Mesendoderm (in vitro differentiated cells): ENCODE results near the gene TRABD2B.

Source experiments
- DNase-seq: peaks from one replicate; pipeline ENCODE4 v3.0.0; 2013
- H2AK5ac ChIP-seq: 2 replicates; pipeline ENCODE4 v1.6.1; 2013; ENCODE audit warnings: low read length, inconsistent platforms
- H2BK120ac ChIP-seq: 2 replicates; pipeline ENCODE4 v1.6.1; 2013; ENCODE audit warnings: low read depth, mild to moderate bottlenecking, low read length, moderate library complexity, mixed read lengths
- H2BK15ac ChIP-seq: replicated peaks from 2 replicates; pipeline ENCODE4 v1.6.1; 2013; ENCODE audit warnings: low read depth, mild to moderate bottlenecking, moderate library complexity
- H2BK5ac ChIP-seq: 2 replicates; pipeline ENCODE4 v1.6.1; 2013; ENCODE audit warnings: low read length, inconsistent platforms
- H3K18ac ChIP-seq: 2 replicates; pipeline ENCODE4 v1.6.1; 2013; ENCODE audit warnings: mild to moderate bottlenecking, low read length, mixed read lengths
- H3K23ac ChIP-seq: one replicate; pipeline ENCODE4 v1.6.1; 2013; ENCODE audit warnings: low read length
- H3K27ac ChIP-seq: 2 replicates; pipeline ENCODE4 v1.5.1; 2013; ENCODE audit warnings: low read depth, mild to moderate bottlenecking, inconsistent platforms, low read length, moderate library complexity
- H3K27me3 ChIP-seq: 2 replicates; pipeline ENCODE4 v1.6.1; 2013; ENCODE audit warnings: low read length, control low read depth, mild to moderate bottlenecking, inconsistent platforms; ENCODE audit not compliant: insufficient read depth, poor library complexity
- H3K36me3 ChIP-seq: 2 replicates; pipeline ENCODE4 v1.6.1; 2013; ENCODE audit warnings: low read length, inconsistent platforms; ENCODE audit not compliant: control insufficient read depth, insufficient read depth
- H3K4ac ChIP-seq: one replicate; pipeline ENCODE4 v1.6.1; 2013; ENCODE audit warnings: low read depth, mild to moderate bottlenecking, low read length, moderate library complexity
- H3K4me1 ChIP-seq: 2 replicates; pipeline ENCODE4 v1.6.1; 2013; ENCODE audit warnings: low read depth, low read length, inconsistent platforms; ENCODE audit not compliant: control insufficient read depth
- H3K4me2 ChIP-seq: 2 replicates; pipeline ENCODE4 v1.6.1; 2013; ENCODE audit warnings: low read length
- H3K4me3 ChIP-seq: 2 replicates; pipeline ENCODE4 v1.5.1; 2013; ENCODE audit warnings: mild to moderate bottlenecking, low read length
- H3K56ac ChIP-seq: one replicate; pipeline ENCODE4 v1.6.1; 2013; ENCODE audit warnings: low read length
- H3K79me1 ChIP-seq: 2 replicates; pipeline ENCODE4 v1.6.1; 2013; ENCODE audit warnings: low read length, inconsistent platforms
- H3K79me2 ChIP-seq: 2 replicates; pipeline ENCODE4 v1.6.1; 2013; ENCODE audit warnings: mild to moderate bottlenecking, low read length; ENCODE audit not compliant: control insufficient read depth, insufficient read depth
- H3K9ac ChIP-seq: 2 replicates; pipeline ENCODE4 v1.6.1; 2013; ENCODE audit warnings: low read length, inconsistent platforms
- H4K5ac ChIP-seq: one replicate; pipeline ENCODE4 v1.6.1; 2013; ENCODE audit warnings: low read length
- H4K8ac ChIP-seq: one replicate; pipeline ENCODE4 v1.6.1; 2013; ENCODE audit warnings: low read depth, mild to moderate bottlenecking, control low read depth, low read length, moderate library complexity
- WGBS: extraction: QIAGEN DNeasy Blood & Tissue Kit; methylation state at CpG from one replicate; pipeline ENCODE4 v1.1.7; 2013; ENCODE audit warnings: low lambda C conversion rate, missing lambda C conversion rate; ENCODE audit not compliant: insufficient coverage; ENCODE audit errors: extremely low coverage; 5-methylcytosine and 5-hydroxymethylcytosine counted together

The TRABD2B gene

DNA sequence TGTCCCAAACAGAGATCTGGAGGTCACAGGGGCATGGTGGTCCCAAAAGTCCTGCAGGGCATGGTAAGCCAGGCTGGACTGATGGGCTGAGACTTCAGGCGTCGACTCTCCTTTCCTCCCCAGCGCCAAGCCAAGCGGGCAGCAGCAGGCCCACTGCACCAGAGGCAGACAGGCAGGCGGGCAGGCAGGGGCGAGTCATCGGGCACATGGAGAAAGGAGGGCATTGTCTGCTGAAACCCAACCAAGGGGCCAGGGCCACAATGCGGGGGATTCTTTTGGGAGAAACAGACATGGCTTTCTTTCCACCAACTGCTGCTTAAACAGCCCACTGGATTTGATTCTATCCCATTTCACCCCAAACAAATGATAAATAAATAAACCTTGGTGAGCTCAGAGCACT, 46.2 kb downstream of the TRABD2B start:
- DNase-seq: no peak
- H4K5ac ChIP-seq: no peak overlapping the region
- no peak overlapping the region for H3K4me2 ChIP-seq
- no peak overlapping the region for H2BK5ac ChIP-seq
- H3K4me1 ChIP-seq: peaks cover 3% of the 10 kb centered on the region
- H3K4me3 ChIP-seq: no peak overlapping the region
- no peak overlapping the region for H2AK5ac ChIP-seq
- H3K18ac ChIP-seq: no peak overlapping the region
- peaks cover 6% of the 10 kb centered on the region for H3K79me1 ChIP-seq
- no peaks in the 10 kb centered on the region for H3K36me3 ChIP-seq
- no peak overlapping the region for H2BK15ac ChIP-seq
- H3K79me2 ChIP-seq: no peaks in the 10 kb centered on the region
- WGBS: no CpG with 5 or more reads among the region's 8 CpGs
- no peak overlapping the region for H2BK120ac ChIP-seq
- H3K27me3 ChIP-seq: no peaks in the 10 kb centered on the region
- no peak overlapping the region for H3K4ac ChIP-seq
- no peak overlapping the region for H3K9ac ChIP-seq
- no peak overlapping the region for H3K56ac ChIP-seq
- no peak overlapping the region for H3K27ac ChIP-seq
- no peak overlapping the region for H3K23ac ChIP-seq
- H4K8ac ChIP-seq: no peak overlapping the region

DNA sequence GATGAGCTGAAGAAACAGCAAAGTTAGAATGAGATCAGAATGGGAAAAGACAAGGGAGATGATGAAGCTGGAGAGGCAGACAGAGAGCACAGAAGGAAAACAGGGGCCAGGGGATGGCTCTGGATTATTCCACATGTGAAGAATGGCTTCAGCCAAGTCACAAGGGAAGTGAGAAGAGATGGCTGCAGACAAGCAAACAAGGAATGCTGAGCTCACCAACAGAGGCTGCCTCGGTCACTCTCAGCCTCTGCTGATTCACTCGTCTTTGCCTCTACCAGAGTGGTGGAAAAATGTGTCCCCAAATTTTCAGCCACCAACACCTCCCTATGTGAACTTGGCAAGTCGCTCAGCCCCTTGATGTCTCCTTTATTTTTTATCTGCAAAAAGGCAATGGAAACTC, 46.7 kb downstream of the TRABD2B start:
- Histone ChIP-seq H3K4me1 (peaks cover 3% of the 10 kb centered on the region), H3K4me3 (no peak overlapping the region), H3K4me2 (no peak overlapping the region), H3K9ac (no peak overlapping the region), H3K79me2 (no peaks in the 10 kb centered on the region), H3K27me3 (no peaks in the 10 kb centered on the region), H2BK120ac (no peak overlapping the region), H2BK15ac (no peak overlapping the region), H3K36me3 (no peaks in the 10 kb centered on the region), H3K27ac (no peak overlapping the region), H4K8ac (no peak overlapping the region), H4K5ac (no peak overlapping the region), H2AK5ac (no peak overlapping the region), H3K56ac (no peak overlapping the region), H2BK5ac (no peak overlapping the region), H3K4ac (no peak overlapping the region), H3K18ac (no peak overlapping the region), H3K79me1 (peaks cover 6% of the 10 kb centered on the region), H3K23ac (no peak overlapping the region)
- WGBS: no CpG with 5 or more reads among the region's 3 CpGs
- DNase-seq: no peak

DNA sequence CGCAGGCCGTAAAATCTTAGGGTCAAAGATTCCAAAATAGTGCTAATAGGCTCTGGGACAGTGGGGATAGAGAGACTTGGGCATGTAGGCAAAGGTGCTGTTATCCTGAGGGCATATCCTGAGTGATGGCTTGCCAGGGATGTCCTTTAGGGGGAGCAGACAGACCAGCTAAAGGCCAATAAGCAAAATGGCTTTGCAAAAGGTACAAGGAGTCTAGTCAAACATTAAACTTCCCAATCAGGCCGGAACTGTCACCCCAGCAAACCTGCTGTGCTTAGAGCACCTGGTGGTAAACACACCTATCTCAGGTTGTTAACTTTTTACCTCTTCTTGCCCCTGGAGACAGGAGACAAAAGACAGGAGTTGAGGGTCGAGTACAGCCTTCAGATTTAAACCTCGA, 49.1 kb downstream of the TRABD2B start:
- H2BK15ac ChIP-seq: no peak overlapping the region
- peak; percentile 79 for DNase-seq
- H3K4me3 ChIP-seq: no peak overlapping the region
- H3K27me3 ChIP-seq: no peaks in the 10 kb centered on the region
- no peak overlapping the region for H3K18ac ChIP-seq
- H3K4me2 ChIP-seq: no peak overlapping the region
- no peaks in the 10 kb centered on the region for H3K79me2 ChIP-seq
- no peak overlapping the region for H2BK120ac ChIP-seq
- H2AK5ac ChIP-seq: no peak overlapping the region
- no peaks in the 10 kb centered on the region for H3K36me3 ChIP-seq
- WGBS: no CpG with 5 or more reads among the region's 5 CpGs
- no peak overlapping the region for H3K4ac ChIP-seq
- H3K9ac ChIP-seq: no peak overlapping the region
- H3K27ac ChIP-seq: no peak overlapping the region
- peaks cover 4% of the 10 kb centered on the region for H3K79me1 ChIP-seq
- no peak overlapping the region for H3K23ac ChIP-seq
- H3K56ac ChIP-seq: no peak overlapping the region
- no peak overlapping the region for H4K5ac ChIP-seq
- H3K4me1 ChIP-seq: peaks cover 3% of the 10 kb centered on the region
- H4K8ac ChIP-seq: no peak overlapping the region
- H2BK5ac ChIP-seq: no peak overlapping the region

DNA sequence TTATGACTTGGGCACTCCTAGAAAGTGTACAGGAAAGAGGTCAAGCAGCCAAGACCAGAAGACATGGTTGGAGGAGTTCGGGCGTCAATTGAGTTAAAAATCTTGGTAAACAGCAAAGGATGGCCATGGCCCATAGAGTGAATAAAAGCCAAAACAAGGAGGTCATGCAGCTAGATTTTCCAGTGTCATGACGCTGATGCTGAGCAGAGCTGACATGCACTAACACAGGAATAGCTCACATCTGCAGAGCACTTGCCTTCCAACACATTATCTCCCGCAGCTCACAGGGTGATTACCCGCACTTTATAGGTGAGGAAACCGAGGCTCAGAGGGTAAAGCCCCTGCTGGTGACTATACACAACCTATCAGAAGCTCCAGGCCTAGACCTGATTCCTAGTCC, 49.7 kb downstream of the TRABD2B start:
- no peak overlapping the region for H3K23ac ChIP-seq
- no peak overlapping the region for H3K9ac ChIP-seq
- no peak overlapping the region for H4K5ac ChIP-seq
- no peak overlapping the region for H2AK5ac ChIP-seq
- H3K4me1 ChIP-seq: peaks cover 3% of the 10 kb centered on the region
- H3K18ac ChIP-seq: no peak overlapping the region
- no peak overlapping the region for H3K4me2 ChIP-seq
- WGBS: no CpG with 5 or more reads among the region's 6 CpGs
- no peaks in the 10 kb centered on the region for H3K79me2 ChIP-seq
- no peak overlapping the region for H2BK15ac ChIP-seq
- no peak overlapping the region for H2BK120ac ChIP-seq
- no peak for DNase-seq
- no peak overlapping the region for H2BK5ac ChIP-seq
- no peak overlapping the region for H3K4ac ChIP-seq
- H3K56ac ChIP-seq: peak overlapping the region; percentile 38
- H3K79me1 ChIP-seq: peaks cover 4% of the 10 kb centered on the region
- no peak overlapping the region for H4K8ac ChIP-seq
- no peak overlapping the region for H3K27ac ChIP-seq
- no peaks in the 10 kb centered on the region for H3K27me3 ChIP-seq
- H3K36me3 ChIP-seq: no peaks in the 10 kb centered on the region
- no peak overlapping the region for H3K4me3 ChIP-seq

DNA sequence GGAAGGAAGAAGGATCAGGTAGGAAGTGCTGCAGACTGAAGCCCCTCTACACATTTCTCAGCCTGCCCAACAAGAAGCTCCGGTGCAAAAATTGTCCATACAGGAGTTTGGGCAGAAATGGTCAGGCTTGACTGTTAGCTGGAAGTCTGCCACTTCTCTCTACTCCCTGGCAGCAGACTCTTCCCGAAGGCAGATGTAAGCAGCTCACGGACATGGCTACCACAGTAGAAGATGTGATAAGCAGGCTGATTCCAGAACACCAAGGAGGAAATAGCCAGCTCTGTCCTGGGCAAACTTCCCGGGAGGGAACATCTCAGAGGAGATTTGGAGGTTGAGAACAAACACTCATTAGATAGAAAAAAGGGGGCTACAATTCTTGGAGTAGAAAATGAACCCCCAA, 52.6 kb downstream of the TRABD2B start:
- Histone ChIP-seq H3K4me3 (no peak overlapping the region), H3K9ac (no peak overlapping the region), H3K4me2 (no peak overlapping the region), H3K4me1 (no peaks in the 10 kb centered on the region), H4K5ac (no peak overlapping the region), H3K4ac (no peak overlapping the region), H3K27me3 (no peaks in the 10 kb centered on the region), H3K18ac (no peak overlapping the region), H3K79me1 (peaks cover 4% of the 10 kb centered on the region), H4K8ac (no peak overlapping the region), H2BK15ac (no peak overlapping the region), H3K23ac (no peak overlapping the region), H3K27ac (no peak overlapping the region), H3K36me3 (no peaks in the 10 kb centered on the region), H2BK120ac (no peak overlapping the region), H2BK5ac (no peak overlapping the region), H3K56ac (no peak overlapping the region), H3K79me2 (no peaks in the 10 kb centered on the region), H2AK5ac (no peak overlapping the region)
- DNase-seq: no peak
- no CpG with 5 or more reads among the region's 4 CpGs for WGBS

DNA sequence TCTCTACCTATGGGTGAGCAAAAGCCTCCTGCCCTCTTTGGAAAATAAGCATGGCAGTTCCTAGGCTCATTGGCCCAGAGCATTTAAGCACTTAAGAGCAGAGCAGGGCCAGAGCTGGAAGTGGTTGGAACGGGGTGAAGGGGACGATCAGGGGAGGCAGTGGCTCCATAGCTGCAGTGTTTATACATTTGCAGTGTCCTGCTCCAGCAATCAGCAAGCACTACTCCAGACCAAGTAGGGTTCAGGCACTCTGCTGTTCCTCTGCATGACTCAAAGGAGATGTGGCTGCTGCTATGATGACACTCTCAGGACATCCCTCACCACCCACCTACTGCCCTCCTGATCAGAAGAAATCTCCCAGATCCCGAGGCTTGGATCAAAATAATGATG, 55.0 kb downstream of the TRABD2B start:
- no peak overlapping the region for H3K4me2 ChIP-seq

More for the DNA sequence above, 55.0 kb downstream of the TRABD2B start:
- H2AK5ac ChIP-seq: no peak overlapping the region
- H4K5ac ChIP-seq: no peak overlapping the region
- H3K18ac ChIP-seq: no peak overlapping the region
- no peak overlapping the region for H3K23ac ChIP-seq
- H2BK5ac ChIP-seq: no peak overlapping the region
- H3K36me3 ChIP-seq: no peaks in the 10 kb centered on the region
- H3K79me1 ChIP-seq: no peaks in the 10 kb centered on the region
- H4K8ac ChIP-seq: no peak overlapping the region
- H2BK15ac ChIP-seq: no peak overlapping the region
- no peak for DNase-seq
- no peaks in the 10 kb centered on the region for H3K79me2 ChIP-seq
- H3K4me1 ChIP-seq: no peaks in the 10 kb centered on the region
- H3K9ac ChIP-seq: no peak overlapping the region
- H3K27me3 ChIP-seq: no peaks in the 10 kb centered on the region
- H2BK120ac ChIP-seq: no peak overlapping the region
- no peak overlapping the region for H3K27ac ChIP-seq
- no peak overlapping the region for H3K4me3 ChIP-seq
- no CpG with 5 or more reads among the region's 3 CpGs for WGBS
- H3K56ac ChIP-seq: no peak overlapping the region
- no peak overlapping the region for H3K4ac ChIP-seq
